SK-N-SH (cell line): ENCODE results near the gene ELMO1. TPM values are rescaled to one million over a fixed set of nuclear protein-coding genes. Genes with fewer than 3 reads are reported as not detected.

Source experiments
- CTCF ChIA-PET: fragments of 300-600, 350-600 bp; formaldehyde crosslinking; extraction: SDS; loops from one replicate; lab custom pipeline; 2021; lab: Yijun Ruan, JAX
- POLR2A ChIA-PET: fragments of 350-600 bp; sonication (Branson Sonifier 250); formaldehyde crosslinking; extraction: SDS; loops from one replicate; lab custom pipeline; 2020; ENCODE audit warnings: antibody characterized with exemption, inconsistent platforms; lab: Yijun Ruan, JAX
- DNase-seq: peaks from one replicate; pipeline ENCODE4 v3.0.0; 2012
- H2AFZ ChIP-seq: fragments of 200-600 bp; sonication (generic); 2 replicates; pipeline ENCODE4 v1.8.1; 2016; ENCODE audit warnings: antibody characterized with exemption, mild to moderate bottlenecking, low read depth
- H3F3A ChIP-seq: fragments of 200-600 bp; sonication (generic); replicated peaks from 2 replicates; pipeline ENCODE3; 2016; ENCODE audit warnings: antibody characterized with exemption, mild to moderate bottlenecking; ENCODE audit not compliant: insufficient read depth
- H3K27ac ChIP-seq, 2 experiments: fragments of 200-500 bp in 1 of 2; fragments of 200-600 bp in 1 of 2; sonication (Bioruptor generic) in 1 of 2; sonication (generic), shearing (Covaris generic) in 1 of 2; 2 replicates each; pipeline versions ENCODE4 v1.5.1 to v1.6.1; 2014 to 2016; ENCODE audit warnings: low read depth in 2 of 2, inconsistent platforms in 1 of 2, low read length in 1 of 2, mild to moderate bottlenecking in 1 of 2, mixed read lengths in 1 of 2
- H3K27me3 ChIP-seq: fragments of 200-600 bp; sonication (generic), shearing (Covaris generic); 2 replicates; pipeline ENCODE4 v1.6.1; 2016; ENCODE audit warnings: mixed run types; ENCODE audit not compliant: insufficient read depth
- H3K36me3 ChIP-seq, 2 experiments: fragments of 200-500 bp in 1 of 2; fragments of 200-600 bp in 1 of 2; sonication (Bioruptor generic) in 1 of 2; sonication (generic) in 1 of 2; replicated peaks in 1 of 2; 2 replicates each; pipeline versions ENCODE3 to v1.5.1; 2014 to 2016; ENCODE audit warnings: low read length in 1 of 2, mild to moderate bottlenecking in 1 of 2; ENCODE audit not compliant: insufficient read depth in 2 of 2, control insufficient read depth in 1 of 2
- H3K4me1 ChIP-seq, 2 experiments: fragments of 200-500 bp in 1 of 2; fragments of 200-600 bp in 1 of 2; sonication (Bioruptor generic) in 1 of 2; sonication (generic), shearing (Covaris generic) in 1 of 2; 2 replicates each; pipeline versions ENCODE4 v1.5.1 to v1.6.1; 2014 to 2016; ENCODE audit warnings: low read depth in 1 of 2, low read length in 1 of 2, mixed run types in 1 of 2; ENCODE audit not compliant: insufficient read depth in 2 of 2, control insufficient read depth in 1 of 2
- H3K4me2 ChIP-seq: fragments of 200-600 bp; sonication (generic), shearing (Covaris generic); 2 replicates; pipeline ENCODE4 v1.6.1; 2017; ENCODE audit warnings: mixed run types
- H3K4me3 ChIP-seq, 2 experiments: fragments of 200-500 bp in 1 of 2; fragments of 200-600 bp in 1 of 2; sonication (Bioruptor generic) in 1 of 2; sonication (generic), shearing (Covaris generic) in 1 of 2; 2 replicates each; pipeline versions ENCODE4 v1.5.1 to v1.8.1; 2014 to 2016; ENCODE audit warnings: low read depth in 2 of 2, inconsistent platforms in 1 of 2, low read length in 1 of 2, mild to moderate bottlenecking in 1 of 2, mixed read lengths in 1 of 2, moderate library complexity in 1 of 2
- H3K79me2 ChIP-seq: fragments of 200-600 bp; sonication (generic); 2 replicates; pipeline ENCODE4 v1.8.1; 2017; ENCODE audit warnings: mild to moderate bottlenecking; ENCODE audit not compliant: insufficient read depth
- H3K9ac ChIP-seq: fragments of 200-600 bp; sonication (generic); 2 replicates; pipeline ENCODE4 v1.6.1; 2017; ENCODE audit warnings: mixed run types
- H3K9me2 ChIP-seq: fragments of 200-600 bp; sonication (generic); 2 replicates; pipeline ENCODE4 v1.6.1; 2017; ENCODE audit warnings: mixed run types
- H3K9me3 ChIP-seq: fragments of 200-600 bp; sonication (generic); 2 replicates; pipeline ENCODE4 v1.6.1; 2017; ENCODE audit warnings: mixed run types, mild to moderate bottlenecking, moderate library complexity
- H4K20me1 ChIP-seq: fragments of 200-600 bp; sonication (generic); 2 replicates; pipeline ENCODE4 v1.6.1; 2017; ENCODE audit warnings: mild to moderate bottlenecking, mixed run types; ENCODE audit not compliant: insufficient read depth
- CTCF ChIP-seq: fragments of 200-600 bp; sonication (generic); IDR thresholded peaks from 2 replicates; pipeline ENCODE4 v1.6.1; 2017; ENCODE audit warnings: antibody characterized with exemption, mild to moderate bottlenecking, moderate library complexity
- JUND ChIP-seq: IDR thresholded peaks from 2 replicates; pipeline ENCODE4 v1.4.0; 2012
- NFIC ChIP-seq: IDR thresholded peaks from 2 replicates; pipeline ENCODE4 v1.4.0; 2012; ENCODE audit warnings: borderline replicate concordance
- NRF1 ChIP-seq: IDR thresholded peaks from 2 replicates; pipeline ENCODE4 v1.6.1; 2012; ENCODE audit warnings: low read depth, mild to moderate bottlenecking, low read length
- RAD21 ChIP-seq: IDR thresholded peaks from 2 replicates; pipeline ENCODE4 v1.6.1; 2012; ENCODE audit warnings: mild to moderate bottlenecking, low read length
- SMC3 ChIP-seq: IDR thresholded peaks from 2 replicates; pipeline ENCODE4 v1.6.1; 2012; ENCODE audit warnings: low read depth, low read length, improper control_type of control experiment
- TAF1 ChIP-seq: IDR thresholded peaks from 2 replicates; pipeline ENCODE4 v1.6.1; 2012; ENCODE audit warnings: low read depth, mild to moderate bottlenecking, low read length, moderate library complexity, borderline replicate concordance
- TCF12 ChIP-seq: IDR thresholded peaks from 2 replicates; pipeline ENCODE4 v1.4.0; 2012
- TEAD4 ChIP-seq: IDR thresholded peaks from 2 replicates; pipeline ENCODE4 v1.4.0; 2012; ENCODE audit warnings: mild to moderate bottlenecking, borderline replicate concordance; ENCODE audit not compliant: insufficient read depth
- USF2 ChIP-seq: fragments of 150-350 bp; IDR thresholded peaks from 2 replicates; pipeline ENCODE4 v1.6.1; 2017; ENCODE audit warnings: antibody characterized with exemption, low read length, low read depth, borderline replicate concordance
- WGBS: methylation state at CpG from one replicate; pipeline ENCODE4 v1.1.6; 2017; ENCODE audit warnings: low lambda C conversion rate; 5-methylcytosine and 5-hydroxymethylcytosine counted together
- polyA plus RNA-seq, 3 experiments: library from polyadenylated mRNA; depleted of rRNA; stranded (reverse); fragments of >200 nt; gene quantifications; 2 replicates each; pipeline ENCODE4 v1.2.3, GENCODE V29; 2012
- TF ChIP-seq, protein P1 (sequence below): fragments of 150-350 bp; IDR thresholded peaks from 2 replicates; pipeline ENCODE4 v1.6.1; 2016; ENCODE audit warnings: mild to moderate bottlenecking, low read depth, low read length

The ELMO1 gene
- polyA plus RNA-seq, 1 of the 3 experiments (the other 2 are of a cell fraction) = 0.64 TPM

- TF ChIP-seq USF2 (no peak), SMC3 (no peak), NRF1 (no peak)
Measured at GRCh38 chr7:37497576-37497975, 48.9 kb upstream of the ELMO1 start (continued).

DNA sequence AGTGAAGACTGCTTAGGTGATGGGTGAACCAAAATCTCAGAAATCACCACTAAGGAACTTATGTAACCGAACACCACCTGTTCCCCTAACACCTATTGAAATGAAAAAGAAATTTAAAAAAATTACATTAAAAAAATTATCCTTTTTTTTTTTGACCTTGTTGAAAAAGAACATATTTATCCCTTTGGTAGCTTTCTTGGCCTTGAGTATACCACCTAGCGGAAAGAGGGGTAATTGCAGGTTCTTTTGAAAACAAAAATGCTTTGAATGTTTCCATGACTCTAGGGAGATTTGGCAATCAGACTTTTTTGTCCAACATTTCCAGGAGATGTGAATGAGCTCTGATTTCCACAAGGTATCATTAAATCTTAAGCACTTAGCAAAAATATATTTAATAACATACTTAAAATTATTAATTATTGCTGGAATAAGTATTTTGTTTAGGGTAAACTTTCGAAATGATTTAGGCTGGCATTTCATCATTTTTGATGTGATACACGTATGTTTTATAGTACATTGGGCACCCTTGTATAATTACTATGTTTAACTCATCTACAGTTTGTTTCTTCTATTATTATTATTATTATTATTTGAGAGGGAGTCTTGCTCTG lies 47.0 kb upstream of the ELMO1 start:
- no peak overlapping the region for H2AFZ ChIP-seq
- H4K20me1 ChIP-seq = no peaks in the 10 kb centered on the region
- H3K4me3 ChIP-seq = no peak overlapping the region
- no peaks in the 10 kb centered on the region for H3K27me3 ChIP-seq
- H3K36me3 ChIP-seq = no peaks in the 10 kb centered on the region
- TF ChIP-seq TAF1 (no peak), SMC3 (peak; percentile 47; the same call in 1 of the 2 replicates), NFIC (no peak), RAD21 (peak; percentile 69), CTCF (peak; percentile 68), TCF12 (no peak), TEAD4 (no peak), JUND (no peak), USF2 (no peak)
- TF ChIP-seq, protein P1, sequence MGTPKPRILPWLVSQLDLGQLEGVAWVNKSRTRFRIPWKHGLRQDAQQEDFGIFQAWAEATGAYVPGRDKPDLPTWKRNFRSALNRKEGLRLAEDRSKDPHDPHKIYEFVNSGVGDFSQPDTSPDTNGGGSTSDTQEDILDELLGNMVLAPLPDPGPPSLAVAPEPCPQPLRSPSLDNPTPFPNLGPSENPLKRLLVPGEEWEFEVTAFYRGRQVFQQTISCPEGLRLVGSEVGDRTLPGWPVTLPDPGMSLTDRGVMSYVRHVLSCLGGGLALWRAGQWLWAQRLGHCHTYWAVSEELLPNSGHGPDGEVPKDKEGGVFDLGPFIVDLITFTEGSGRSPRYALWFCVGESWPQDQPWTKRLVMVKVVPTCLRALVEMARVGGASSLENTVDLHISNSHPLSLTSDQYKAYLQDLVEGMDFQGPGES = no peak
- TF ChIP-seq, all 33 proteins: peak for 3
- Histone ChIP-seq H3F3A (no peaks in the 10 kb centered on the region), H3K4me2 (no peak overlapping the region), H3K4me1 (no peaks in the 10 kb centered on the region), H3K27ac (no peak overlapping the region), H3K9ac (no peak overlapping the region), H3K9me3 (peaks cover 9% of the 10 kb centered on the region; the same call in 1 of the 2 replicates), H3K9me2 (no peaks in the 10 kb centered on the region), H3K79me2 (no peaks in the 10 kb centered on the region)
- DNase-seq = peak; percentile 63
- whole genome bisulfite sequencing = 24% methylated on average over 4 of the region's 4 CpGs
- ChIA-PET POLR2A (no interaction called here), CTCF (interaction anchor here (0.6 to 6.4 kb wide), 63 partner anchors 11 to 1047 kb away, joined by 3 to 82 read pairs (median 4); partner anchors contain the start of gene ELMO1)
